Stimulated activated naive B cell treated with anti-CD40 and anti-IgM and Interleukin-4, amounts not matched to agents 10 μg/mL and 1 μg/mL and 100 μg/mL, for 72 hours (primary cell): ENCODE data around the gene IL1RAPL1.
"Not testable (repeated sequence)": the region's sequence is repeated elsewhere in the genome, so short reads cannot be mapped to it uniquely, and the experiment has no call there.

Experiments used
- ATAC-seq, 2 donors: fragments of 150-1000 bp; cut with Tn5 transposase; replicated peaks; 2 replicates each; pipeline ENCODE4 v1.10.0; 2021; ENCODE audit warnings: moderate library complexity in 1 of 2
- DNase-seq: peaks from one replicate; pipeline ENCODE4 v3.0.0; 2021
- H3K27ac Mint-ChIP-seq: one replicate; pipeline ENCODE4 v1.8.0; 2022; ENCODE audit warnings: mild to moderate bottlenecking, mixed read lengths
- H3K27me3 Mint-ChIP-seq, 2 donors: one replicate each; pipeline ENCODE4 v1.8.0; 2022; ENCODE audit warnings: mixed read lengths in 2 of 2
- H3K36me3 Mint-ChIP-seq, 2 donors: one replicate each; pipeline ENCODE4 v1.8.0; 2022; ENCODE audit warnings: mixed read lengths in 2 of 2, mild to moderate bottlenecking in 1 of 2
- H3K4me1 Mint-ChIP-seq, 2 donors: one replicate each; pipeline ENCODE4 v1.8.0; 2022; ENCODE audit warnings: mixed read lengths in 2 of 2, mild to moderate bottlenecking in 1 of 2
- H3K4me3 Mint-ChIP-seq, 2 donors: one replicate each; pipeline ENCODE4 v1.8.0; 2022; ENCODE audit warnings: mild to moderate bottlenecking in 2 of 2, mixed read lengths in 2 of 2, moderate library complexity in 1 of 2
- H3K9me3 Mint-ChIP-seq, 2 donors: one replicate each; pipeline ENCODE4 v1.8.0; 2022; ENCODE audit warnings: mixed read lengths in 2 of 2, mild to moderate bottlenecking in 1 of 2

Gene IL1RAPL1

GRCh38 chrX:28773807-28774206 is 186.6 kb downstream of the IL1RAPL1 start:
- Mint-ChIP-seq H3K27me3 (no peaks in the 10 kb centered on the region), H3K9me3 (no peaks in the 10 kb centered on the region), H3K27ac (no peak overlapping the region), H3K4me1 (no peaks in the 10 kb centered on the region), H3K36me3 (no peaks in the 10 kb centered on the region), H3K4me3 (no peak overlapping the region)
- no peak for ATAC-seq
- no peak for DNase-seq

DNA sequence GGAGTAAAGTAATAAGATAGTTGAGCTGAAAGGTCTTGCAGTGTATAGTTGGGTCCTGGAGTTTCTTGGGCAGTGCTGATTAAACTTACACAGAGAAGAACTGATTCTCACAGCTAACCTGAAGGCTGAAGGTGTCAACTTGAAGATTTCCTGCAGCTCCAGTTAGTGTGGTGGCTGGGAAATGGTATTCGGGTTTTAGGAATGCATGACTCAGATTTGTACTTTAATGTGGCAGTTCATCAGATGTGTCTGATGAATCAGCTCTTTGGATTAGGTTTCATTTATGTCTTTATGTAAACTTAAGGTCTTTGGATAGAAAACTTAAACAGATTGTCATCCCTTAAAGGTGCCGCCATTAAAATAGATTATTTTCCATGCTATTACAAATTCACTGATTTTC is 200.0 kb downstream of the IL1RAPL1 start:
- no peak overlapping the region for H3K4me3 Mint-ChIP-seq
- H3K9me3 Mint-ChIP-seq: peaks cover 0 to 2% of the 10 kb centered on the region in 2 donors
- DNase-seq (no peak), ATAC-seq (no peak)
- no peak overlapping the region for H3K27ac Mint-ChIP-seq
- H3K4me1 Mint-ChIP-seq: no peaks in the 10 kb centered on the region
- H3K36me3 Mint-ChIP-seq: no peaks in the 10 kb centered on the region
- H3K27me3 Mint-ChIP-seq: no peaks in the 10 kb centered on the region

DNA sequence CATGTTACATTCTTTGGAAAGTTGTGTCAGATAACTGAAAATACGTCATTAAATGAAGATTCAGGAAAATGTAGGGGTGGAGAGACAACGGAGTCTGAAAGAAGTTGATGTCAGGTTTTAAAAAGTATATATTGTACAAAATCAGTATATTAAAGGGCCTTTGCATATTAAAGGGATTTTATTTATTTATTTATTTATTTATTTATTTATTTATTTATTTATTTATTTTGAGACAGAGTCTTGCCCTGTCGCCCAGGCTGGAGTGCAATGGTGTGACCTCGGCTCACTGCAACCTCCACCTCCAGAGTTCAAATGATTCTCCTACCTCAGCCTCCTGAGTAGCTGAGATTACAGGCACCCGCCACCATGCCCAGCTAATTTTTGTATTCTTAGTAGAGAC is 213.4 kb downstream of the IL1RAPL1 start:
- not testable (repeated sequence) for H3K4me1 Mint-ChIP-seq, H3K27me3 Mint-ChIP-seq, ATAC-seq, DNase-seq, H3K36me3 Mint-ChIP-seq, H3K27ac Mint-ChIP-seq, H3K4me3 Mint-ChIP-seq
- peaks cover 13 to 16% of the 10 kb centered on the region in 2 donors for H3K9me3 Mint-ChIP-seq

- DNase-seq: no peak
- Mint-ChIP-seq H3K4me1 (no peaks in the 10 kb centered on the region), H3K36me3 (no peaks in the 10 kb centered on the region), H3K27ac (no peak overlapping the region), H3K9me3 (peaks cover 8 to 10% of the 10 kb centered on the region in 2 donors), H3K4me3 (no peak overlapping the region), H3K27me3 (no peaks in the 10 kb centered on the region)
- ATAC-seq: no peak
Measured at GRCh38 chrX:28802625-28803024, 215.4 kb downstream of the IL1RAPL1 start.

GRCh38 chrX:28835991-28836390 is 248.7 kb downstream of the IL1RAPL1 start:
- no peak for DNase-seq
- no peaks in the 10 kb centered on the region for H3K36me3 Mint-ChIP-seq
- H3K4me3 Mint-ChIP-seq: no peak overlapping the region
- H3K9me3 Mint-ChIP-seq: no peaks in the 10 kb centered on the region
- H3K4me1 Mint-ChIP-seq: no peaks in the 10 kb centered on the region
- no peak overlapping the region for H3K27ac Mint-ChIP-seq
- ATAC-seq: no peak
- no peaks in the 10 kb centered on the region for H3K27me3 Mint-ChIP-seq

DNA sequence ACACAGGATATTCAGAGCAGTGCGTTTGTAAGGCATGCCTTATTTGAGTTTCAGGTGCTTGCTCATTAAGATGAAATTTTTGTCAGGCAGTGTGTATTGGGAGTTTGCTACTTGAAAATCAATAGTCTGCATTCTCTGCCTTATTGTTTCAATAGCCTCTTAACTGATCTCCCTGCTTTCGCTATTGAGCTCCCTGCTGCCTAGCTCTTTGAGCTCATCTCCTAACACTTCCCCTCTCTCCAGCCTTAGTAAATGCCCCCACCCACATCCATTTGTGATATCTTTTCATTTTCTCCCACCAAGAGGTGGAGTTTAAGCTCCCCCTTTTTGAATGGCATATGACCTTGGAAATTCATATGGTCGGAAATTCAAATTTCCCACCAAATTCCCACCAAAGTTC is 256.6 kb downstream of the IL1RAPL1 start:
- Mint-ChIP-seq H3K27ac (no peak overlapping the region), H3K27me3 (no peaks in the 10 kb centered on the region), H3K4me1 (peaks cover 0 to 1% of the 10 kb centered on the region in 2 donors), H3K4me3 (no peak overlapping the region), H3K36me3 (no peaks in the 10 kb centered on the region), H3K9me3 (peaks cover 1 to 10% of the 10 kb centered on the region in 2 donors)
- no peak for DNase-seq
- no peak for ATAC-seq

DNA sequence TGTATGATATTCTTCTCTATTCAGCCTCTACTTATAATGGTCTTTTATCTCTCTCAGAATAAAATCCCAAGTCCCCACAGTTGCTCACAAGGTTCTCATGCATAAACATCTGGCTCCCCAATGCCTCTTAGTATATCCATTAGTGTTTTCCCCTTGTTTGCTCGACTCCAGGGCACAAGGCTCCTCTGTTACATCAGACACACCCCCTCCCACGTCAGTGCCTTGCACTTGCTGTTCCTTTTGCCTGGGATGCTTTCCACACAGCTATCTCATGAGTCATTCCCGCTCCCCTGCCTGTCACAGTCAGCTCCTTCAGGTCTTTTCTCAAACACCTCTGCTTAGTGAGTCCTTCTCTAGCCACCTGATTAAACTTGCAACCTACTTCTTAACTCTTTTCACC is 260.2 kb downstream of the IL1RAPL1 start:
- no peak for ATAC-seq
- no peak overlapping the region for H3K4me3 Mint-ChIP-seq
- no peaks in the 10 kb centered on the region for H3K36me3 Mint-ChIP-seq
- no peak for DNase-seq
- H3K4me1 Mint-ChIP-seq: peaks cover 0 to 1% of the 10 kb centered on the region in 2 donors
- H3K27me3 Mint-ChIP-seq: no peaks in the 10 kb centered on the region
- peaks cover 1 to 10% of the 10 kb centered on the region in 2 donors for H3K9me3 Mint-ChIP-seq
- no peak overlapping the region for H3K27ac Mint-ChIP-seq

- peaks cover 0 to 1% of the 10 kb centered on the region in 2 donors for H3K4me1 Mint-ChIP-seq
- no peaks in the 10 kb centered on the region for H3K27me3 Mint-ChIP-seq
- H3K27ac Mint-ChIP-seq: no peak overlapping the region
- DNase-seq: no peak
- peaks cover 1 to 10% of the 10 kb centered on the region in 2 donors for H3K9me3 Mint-ChIP-seq
- ATAC-seq: no peak
- H3K4me3 Mint-ChIP-seq: no peak overlapping the region
- H3K36me3 Mint-ChIP-seq: no peaks in the 10 kb centered on the region
Measured at GRCh38 chrX:28848707-28849106, 261.5 kb downstream of the IL1RAPL1 start.

DNA sequence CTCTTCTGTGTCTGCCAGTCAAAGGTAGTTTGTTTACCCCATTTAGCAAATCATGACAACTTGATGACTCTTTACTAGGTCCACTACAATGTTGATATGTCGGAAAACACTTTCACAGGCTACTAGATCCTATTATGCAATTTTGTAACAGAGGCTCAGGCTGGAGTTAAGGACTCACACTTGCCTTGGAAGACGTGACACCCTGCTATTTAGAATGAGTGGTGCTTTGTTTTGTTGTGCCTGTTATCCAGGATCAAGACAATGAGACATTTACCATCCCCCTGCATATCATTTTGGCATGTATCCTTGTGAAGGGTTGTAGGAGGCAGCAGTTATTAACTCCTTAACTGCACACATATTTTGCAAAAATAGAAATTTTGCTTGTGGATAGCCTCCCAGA is 263.7 kb downstream of the IL1RAPL1 start:
- H3K9me3 Mint-ChIP-seq: peaks cover 1 to 8% of the 10 kb centered on the region in 2 donors
- H3K4me1 Mint-ChIP-seq: no peaks in the 10 kb centered on the region
- DNase-seq (no peak), ATAC-seq (no peak)
- H3K27me3 Mint-ChIP-seq: no peaks in the 10 kb centered on the region
- H3K36me3 Mint-ChIP-seq: no peaks in the 10 kb centered on the region
- no peak overlapping the region for H3K27ac Mint-ChIP-seq
- no peak overlapping the region for H3K4me3 Mint-ChIP-seq

GRCh38 chrX:28851871-28852270 is 264.6 kb downstream of the IL1RAPL1 start:
- Mint-ChIP-seq H3K4me3 (no peak overlapping the region), H3K9me3 (peaks cover 1 to 5% of the 10 kb centered on the region in 2 donors), H3K36me3 (no peaks in the 10 kb centered on the region)

DNA sequence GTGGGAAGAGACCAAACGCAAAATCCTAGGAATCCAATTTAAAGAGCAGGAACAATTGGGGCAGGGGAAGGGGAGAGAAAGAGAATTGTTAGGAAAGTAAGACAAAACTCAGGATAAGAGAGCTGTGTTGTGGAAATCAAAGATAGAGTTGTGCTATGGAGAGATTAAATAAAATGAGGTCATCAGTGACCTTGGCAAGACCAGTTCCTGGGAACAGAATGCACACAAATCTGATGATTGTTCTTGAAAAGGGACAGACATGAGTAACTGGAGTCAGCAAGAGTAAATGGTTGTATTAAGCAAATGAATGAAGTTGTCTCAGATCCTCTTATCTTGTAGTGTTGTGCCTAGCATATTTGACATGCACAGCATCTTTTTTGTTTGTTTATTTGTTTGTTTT is 267.4 kb downstream of the IL1RAPL1 start:
- DNase-seq (no peak), ATAC-seq (no peak)
- H3K27me3 Mint-ChIP-seq: no peaks in the 10 kb centered on the region
- H3K27ac Mint-ChIP-seq: no peak overlapping the region
- no peaks in the 10 kb centered on the region for H3K36me3 Mint-ChIP-seq
- H3K9me3 Mint-ChIP-seq: no peaks in the 10 kb centered on the region
- no peak overlapping the region for H3K4me3 Mint-ChIP-seq
- no peaks in the 10 kb centered on the region for H3K4me1 Mint-ChIP-seq

More at GRCh38 chrX:28851871-28852270, 264.6 kb downstream of the IL1RAPL1 start:
- Mint-ChIP-seq H3K27ac (no peak overlapping the region), H3K27me3 (no peaks in the 10 kb centered on the region), H3K4me1 (no peaks in the 10 kb centered on the region)
- ATAC-seq: no peak
- DNase-seq: no peak

- ATAC-seq: no peak
- DNase-seq: no peak
- H3K4me3 Mint-ChIP-seq: no peak overlapping the region
- H3K4me1 Mint-ChIP-seq: no peaks in the 10 kb centered on the region
- H3K9me3 Mint-ChIP-seq: peaks cover 0 to 2% of the 10 kb centered on the region in 2 donors
- no peak overlapping the region for H3K27ac Mint-ChIP-seq
- no peaks in the 10 kb centered on the region for H3K36me3 Mint-ChIP-seq
- H3K27me3 Mint-ChIP-seq: no peaks in the 10 kb centered on the region
Measured at GRCh38 chrX:28876408-28876807, 289.2 kb downstream of the IL1RAPL1 start.

DNA sequence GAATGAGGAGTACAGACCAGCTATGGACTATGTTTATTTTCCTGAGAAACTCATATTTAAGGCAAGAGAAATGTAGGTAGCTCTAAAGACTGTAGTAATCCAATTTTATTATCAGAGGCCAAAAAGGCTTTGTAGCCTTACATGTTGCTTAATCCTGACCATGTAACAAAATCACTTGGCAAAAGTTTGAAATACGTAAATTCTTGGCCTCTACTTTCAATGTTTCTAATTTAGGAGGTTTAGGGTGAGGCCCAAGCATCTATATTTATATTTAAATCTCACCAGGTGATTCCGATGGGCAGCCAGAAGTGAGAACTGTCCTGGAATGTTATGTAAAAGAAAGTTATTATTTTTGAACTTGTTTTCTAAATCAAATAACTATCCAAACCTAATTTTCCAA is 289.7 kb downstream of the IL1RAPL1 start:
- Mint-ChIP-seq H3K36me3 (no peaks in the 10 kb centered on the region), H3K9me3 (peaks cover 3 to 7% of the 10 kb centered on the region in 2 donors), H3K4me1 (no peaks in the 10 kb centered on the region), H3K27me3 (no peaks in the 10 kb centered on the region), H3K4me3 (no peak overlapping the region), H3K27ac (no peak overlapping the region)
- DNase-seq (no peak), ATAC-seq (no peak)

GRCh38 chrX:28880136-28880535 is 292.9 kb downstream of the IL1RAPL1 start:
- H3K4me3 Mint-ChIP-seq: no peak overlapping the region
- no peaks in the 10 kb centered on the region for H3K4me1 Mint-ChIP-seq
- H3K36me3 Mint-ChIP-seq: no peaks in the 10 kb centered on the region

DNA sequence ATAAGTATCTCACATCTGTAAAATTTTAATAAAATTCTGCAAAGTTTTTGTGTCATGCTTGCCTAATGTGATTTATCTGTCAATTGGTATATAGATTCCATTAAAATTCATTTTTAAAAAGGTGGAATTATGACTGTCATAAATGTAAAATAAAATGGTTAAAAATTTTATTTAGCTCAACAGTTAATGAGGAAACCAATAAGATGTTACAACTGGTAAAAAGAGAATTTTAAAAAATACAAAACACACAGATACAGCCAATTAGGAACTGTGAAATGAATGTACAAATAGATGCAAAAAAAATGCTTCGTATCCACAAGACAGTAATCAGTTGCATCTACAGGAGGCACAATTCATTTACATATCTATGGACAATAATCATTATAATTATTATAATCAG is 297.6 kb downstream of the IL1RAPL1 start:
- no peak for DNase-seq
- peaks cover 3 to 7% of the 10 kb centered on the region in 2 donors for H3K9me3 Mint-ChIP-seq
- H3K4me1 Mint-ChIP-seq: no peaks in the 10 kb centered on the region
- no peaks in the 10 kb centered on the region for H3K36me3 Mint-ChIP-seq
- no peak for ATAC-seq
- H3K27me3 Mint-ChIP-seq: no peaks in the 10 kb centered on the region
- no peak overlapping the region for H3K4me3 Mint-ChIP-seq
- no peak overlapping the region for H3K27ac Mint-ChIP-seq

More at GRCh38 chrX:28880136-28880535, 292.9 kb downstream of the IL1RAPL1 start:
- DNase-seq (no peak), ATAC-seq (no peak)
- Mint-ChIP-seq H3K27me3 (no peaks in the 10 kb centered on the region), H3K9me3 (peaks cover 3 to 7% of the 10 kb centered on the region in 2 donors), H3K27ac (no peak overlapping the region)

DNA sequence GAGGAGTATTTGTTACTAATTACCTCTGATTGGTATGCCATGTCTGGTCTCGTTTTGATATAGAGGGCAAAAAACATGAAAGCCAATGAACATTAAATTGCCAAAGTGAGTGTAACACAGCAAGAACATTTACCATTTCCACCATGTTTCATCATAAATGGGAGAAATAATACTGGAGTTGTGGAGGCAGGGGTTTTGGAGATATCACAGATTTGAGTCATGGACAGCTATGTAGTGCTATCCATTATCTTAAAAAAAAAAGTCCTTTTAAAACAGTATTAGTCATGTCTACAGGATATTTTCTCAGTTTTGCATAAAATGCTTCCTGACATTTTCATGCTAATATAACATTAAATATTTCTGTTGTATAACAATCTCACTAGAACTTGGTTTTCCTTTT is 301.2 kb downstream of the IL1RAPL1 start:
- Mint-ChIP-seq H3K27ac (no peak overlapping the region), H3K9me3 (no peaks in the 10 kb centered on the region), H3K4me1 (no peaks in the 10 kb centered on the region), H3K36me3 (no peaks in the 10 kb centered on the region), H3K27me3 (no peaks in the 10 kb centered on the region), H3K4me3 (no peak overlapping the region)
- no peak for DNase-seq
- ATAC-seq: no peak
